ENCODE data around the gene CCDC177.

GRCh38 chr14:69572030-69572840 is 2.4 kb downstream of the CCDC177 start:
- TF ChIP-seq CTCF (conservative IDR thresholded peaks at IDR 0.05) (no peak), EZH2 (IDR thresholded peaks at IDR 0.05; ENCODE audit: low read depth) (no peak)
